HEK293 (cell line): Measurements from ENCODE around the gene POLD1.

ENCODE experiments used
- CTCF ChIA-PET: fragments of 350-600 bp; formaldehyde crosslinking; extraction: SDS; loops from one replicate; lab custom pipeline; 2021; ENCODE audit warnings: antibody characterized with exemption; lab: Yijun Ruan, JAX
- POLR2A ChIA-PET: fragments of 300-600 bp; formaldehyde crosslinking; extraction: SDS; loops from one replicate; lab custom pipeline; 2020; ENCODE audit warnings: antibody characterized with exemption, inconsistent platforms; lab: Yijun Ruan, JAX
- H3K27ac ChIP-seq: fragments of 200-500 bp; sonication (Bioruptor generic); 2 replicates; pipeline ENCODE4 v1.5.1; 2014; ENCODE audit warnings: low read depth, low read length, control low read depth, inconsistent platforms; ENCODE audit errors: extremely low read depth
- H3K36me3 ChIP-seq, 2 experiments: fragments of 200-500 bp in 1 of 2; sonication (Bioruptor generic) in 1 of 2; 1 replicate in 1 of 2; 2 replicates in 1 of 2; pipeline ENCODE4 v1.5.1; 2014 to 2017; ENCODE audit warnings: inconsistent platforms in 2 of 2, low read length in 2 of 2; ENCODE audit not compliant: control insufficient read depth in 2 of 2, insufficient read depth in 1 of 2
- H3K4me1 ChIP-seq: fragments of 200-500 bp; sonication (Bioruptor generic); 2 replicates; pipeline ENCODE4 v1.5.1; 2014; ENCODE audit warnings: mild to moderate bottlenecking, low read length, inconsistent platforms; ENCODE audit not compliant: control insufficient read depth, insufficient read depth
- H3K4me3 ChIP-seq: 2 replicates; pipeline ENCODE4 v1.5.1; 2011; ENCODE audit warnings: low read depth, mild to moderate bottlenecking, control low read depth, low read length, moderate library complexity
- H3K9me3 ChIP-seq: fragments of 200-500 bp; sonication (Bioruptor generic); 2 replicates; pipeline ENCODE4 v1.5.1; 2014; ENCODE audit warnings: low read depth, low read length, inconsistent platforms; ENCODE audit not compliant: control insufficient read depth, insufficient read depth
- GLIS2 ChIP-seq: fragments of 450-650 bp; formaldehyde crosslinking; IDR thresholded peaks from 2 replicates; pipeline ENCODE4 v1.5.1; 2016; ENCODE audit warnings: missing biosample characterization, missing genetic modification characterization
- HIC1 ChIP-seq: fragments of 450-650 bp; formaldehyde crosslinking; IDR thresholded peaks from 2 replicates; pipeline ENCODE4 v1.5.1; 2016; ENCODE audit warnings: missing biosample characterization, missing genetic modification characterization
- IKZF3 ChIP-seq: fragments of 450-650 bp; IDR thresholded peaks from 2 replicates; pipeline ENCODE4 v1.5.0; 2018; ENCODE audit warnings: missing biosample characterization, mild to moderate bottlenecking, missing genetic modification characterization, moderate library complexity
- KLF10 ChIP-seq: fragments of 450-650 bp; IDR thresholded peaks from 2 replicates; pipeline ENCODE4 v1.5.1; 2018; ENCODE audit warnings: missing biosample characterization, mild to moderate bottlenecking, missing genetic modification characterization
- MEIS1 ChIP-seq: sonication (generic); formaldehyde crosslinking; IDR thresholded peaks from 2 replicates; pipeline ENCODE4 v1.8.1; 2022; ENCODE audit warnings: missing genetic modification reagents, mild to moderate bottlenecking, borderline replicate concordance
- SETDB1 ChIP-seq: IDR thresholded peaks from one replicate; pipeline ENCODE4 v1.6.1; 2017; ENCODE audit warnings: mild to moderate bottlenecking, low read length, moderate library complexity, mixed read lengths; ENCODE audit not compliant: insufficient read length
- SP2 ChIP-seq: fragments of 450-650 bp; formaldehyde crosslinking; IDR thresholded peaks from 2 replicates; pipeline ENCODE4 v1.5.1; 2016; ENCODE audit warnings: missing biosample characterization, missing genetic modification characterization
- ZBTB1 ChIP-seq: fragments of 450-650 bp; formaldehyde crosslinking; IDR thresholded peaks from 2 replicates; pipeline ENCODE4 v1.5.1; 2016; ENCODE audit warnings: missing biosample characterization, missing genetic modification characterization
- ZBTB26 ChIP-seq: fragments of 450-650 bp; formaldehyde crosslinking; optimal IDR thresholded peaks from 2 replicates; pipeline ENCODE3; 2016; ENCODE audit warnings: missing biosample characterization, mild to moderate bottlenecking, missing genetic modification characterization
- ZBTB49 ChIP-seq: fragments of 450-650 bp; formaldehyde crosslinking; IDR thresholded peaks from 2 replicates; pipeline ENCODE4 v1.5.1; 2016; ENCODE audit warnings: missing biosample characterization, missing genetic modification characterization, low read depth
- ZBTB6 ChIP-seq: fragments of 450-650 bp; formaldehyde crosslinking; IDR thresholded peaks from 2 replicates; pipeline ENCODE4 v1.5.1; 2017; ENCODE audit warnings: missing biosample characterization, missing genetic modification characterization
- ZFHX2 ChIP-seq: fragments of 450-650 bp; formaldehyde crosslinking; conservative IDR thresholded peaks from 2 replicates; pipeline ENCODE4 v1.5.1; 2016; ENCODE audit warnings: missing biosample characterization, missing genetic modification characterization
- ZFP41 ChIP-seq: fragments of 450-650 bp; formaldehyde crosslinking; IDR thresholded peaks from 2 replicates; pipeline ENCODE4 v1.5.1; 2016; ENCODE audit warnings: missing biosample characterization, missing genetic modification characterization, borderline replicate concordance
- ZNF2 ChIP-seq: fragments of 450-650 bp; formaldehyde crosslinking; IDR thresholded peaks from 2 replicates; pipeline ENCODE4 v1.5.1; 2016; ENCODE audit warnings: missing biosample characterization, missing genetic modification characterization
- ZNF391 ChIP-seq: fragments of 450-650 bp; formaldehyde crosslinking; IDR thresholded peaks from 2 replicates; pipeline ENCODE4 v1.5.1; 2016; ENCODE audit warnings: low read depth, missing biosample characterization, missing genetic modification characterization, borderline replicate concordance
- ZNF416 ChIP-seq: fragments of 450-650 bp; formaldehyde crosslinking; IDR thresholded peaks from 2 replicates; pipeline ENCODE4 v1.5.1; 2016; ENCODE audit warnings: missing biosample characterization, missing genetic modification characterization
- ZNF555 ChIP-seq: fragments of 450-650 bp; formaldehyde crosslinking; conservative IDR thresholded peaks from 2 replicates; pipeline ENCODE4 v1.5.1; 2017; ENCODE audit warnings: missing biosample characterization, mild to moderate bottlenecking, missing genetic modification characterization, inconsistent platforms
- ZNF692 ChIP-seq: fragments of 450-650 bp; formaldehyde crosslinking; IDR thresholded peaks from 2 replicates; pipeline ENCODE4 v1.5.1; 2016; ENCODE audit warnings: missing biosample characterization, missing genetic modification characterization
- ZNF792 ChIP-seq: fragments of 450-650 bp; formaldehyde crosslinking; IDR thresholded peaks from 2 replicates; pipeline ENCODE4 v1.5.1; 2016; ENCODE audit warnings: missing biosample characterization, missing genetic modification characterization

Gene POLD1

GRCh38 chr19:50399368-50399745 lies 15.2 kb downstream of the POLD1 start:
- CTCF ChIA-PET = interaction anchor here (0.5 kb wide), 2 partner anchors 61 to 83 kb away, joined by 3 to 4 read pairs; no protein-coding TSS in a partner anchor
- Histone ChIP-seq H3K4me3 (no peak overlapping the region), H3K4me1 (no peaks in the 10 kb centered on the region), H3K9me3 (no peaks in the 10 kb centered on the region), H3K27ac (no peak overlapping the region), H3K36me3 (peaks cover 25 to 44% of the 10 kb centered on the region in 2 experiments)
- no peak for TF ChIP-seq ZNF2 (tag by site-specific recombination)
- POLR2A ChIA-PET = interaction anchor here (1.2 kb wide), 1 partner anchor 15 kb away, joined by 3 read pairs; the partner anchor contains the start of gene POLD1

GRCh38 chr19:50401605-50402450 lies 17.7 kb downstream of the POLD1 start:
- Histone ChIP-seq H3K4me3 (no peak overlapping the region), H3K9me3 (no peaks in the 10 kb centered on the region), H3K27ac (no peak overlapping the region), H3K4me1 (no peaks in the 10 kb centered on the region)
- CTCF ChIA-PET = interaction anchor here (0.9 kb wide), 1 partner anchor 33 kb away, joined by 4 read pairs; no protein-coding TSS in a partner anchor
- TF ChIP-seq GLIS2 (tag by site-specific recombination) (peak; percentile 19; the same call in 1 of the 2 replicates), ZFHX2 (tag by site-specific recombination) (no peak)
- TF ChIP-seq, all 188 proteins: peak for 1
- H3K36me3 ChIP-seq = peaks cover 25 to 63% of the 10 kb centered on the region in 2 experiments; a peak in 2 of 3 replicates
- POLR2A ChIA-PET = interaction anchor here (0.7 to 1.3 kb wide), 2 partner anchors 26 to 33 kb away, joined by 3 read pairs; partner anchors contain the start of gene NR1H2

GRCh38 chr19:50402544-50403301 lies 18.6 kb downstream of the POLD1 start:
- ChIA-PET CTCF (interaction anchor here (0.9 kb wide), 1 partner anchor 34 kb away, joined by 4 read pairs; no protein-coding TSS in a partner anchor), POLR2A (interaction anchor here (0.7 to 1.3 kb wide), 2 partner anchors 27 to 34 kb away, joined by 3 read pairs; partner anchors contain the start of gene NR1H2)
- H3K4me1 ChIP-seq = no peaks in the 10 kb centered on the region
- no peaks in the 10 kb centered on the region for H3K9me3 ChIP-seq
- no peak overlapping the region for H3K27ac ChIP-seq
- no peak overlapping the region for H3K4me3 ChIP-seq
- H3K36me3 ChIP-seq = peaks cover 32 to 67% of the 10 kb centered on the region in 2 experiments
- no peak for TF ChIP-seq ZBTB49
- TF ChIP-seq SP2 (tag by site-specific recombination) = no peak
- TF ChIP-seq ZNF792 (tag by site-specific recombination) = no peak
- TF ChIP-seq ZBTB26 (tag by site-specific recombination) = no peak
- no peak for TF ChIP-seq MEIS1 (CRISPR knock-in tag)
- no peak for TF ChIP-seq ZNF391
- TF ChIP-seq ZNF555 (tag by site-specific recombination) = no peak
- TF ChIP-seq ZBTB1 (tag by site-specific recombination) = no peak
- TF ChIP-seq HIC1 = no peak
- TF ChIP-seq KLF10 = no peak
- TF ChIP-seq SETDB1 = no peak
- TF ChIP-seq ZNF692 (tag by site-specific recombination) = no peak
- TF ChIP-seq IKZF3 (tag by site-specific recombination) = no peak
- no peak for TF ChIP-seq ZFP41 (tag by site-specific recombination)
- no peak for TF ChIP-seq ZNF416 (tag by site-specific recombination)
- no peak for TF ChIP-seq ZBTB6 (tag by site-specific recombination)
